ENCODE results near the gene SLC25A22.

- no peak for TF ChIP-seq CTCF (conservative IDR thresholded peaks at IDR 0.05)
- no peak for TF ChIP-seq EZH2 (IDR thresholded peaks at IDR 0.05; ENCODE audit: low read depth)
Measured at GRCh38 chr11:815675-816432, 17.8 kb upstream of the SLC25A22 start.
